HepG2 (cell line): ENCODE measurements around the gene GNG7. TPM values are rescaled to one million over a fixed set of nuclear protein-coding genes. Genes with fewer than 3 reads are reported as not detected.

Experiments used
- AKAP8 ChIP-seq: sonication (generic); formaldehyde crosslinking; IDR thresholded peaks from 2 replicates; pipeline ENCODE4 v1.5.1; 2020; ENCODE audit warnings: mild to moderate bottlenecking, missing genetic modification reagents
- ARHGAP35 ChIP-seq: sonication (generic); formaldehyde crosslinking; IDR thresholded peaks from 2 replicates; pipeline ENCODE4 v1.9.0; 2022; ENCODE audit warnings: mild to moderate bottlenecking, inconsistent platforms, moderate library complexity, missing genetic modification reagents, borderline replicate concordance
- ARNT2 ChIP-seq: sonication (generic); formaldehyde crosslinking; IDR thresholded peaks from 2 replicates; pipeline ENCODE4 v1.8.0; 2022; ENCODE audit warnings: mild to moderate bottlenecking, low read depth, missing genetic modification reagents, moderate library complexity
- ATAD3A ChIP-seq: sonication (generic); formaldehyde crosslinking; IDR thresholded peaks from 2 replicates; pipeline ENCODE4 v1.4.0; 2020; ENCODE audit warnings: missing genetic modification reagents
- BCL6 ChIP-seq: IDR thresholded peaks from 2 replicates; pipeline ENCODE4 v1.6.1; 2016; ENCODE audit warnings: missing genetic modification reagents, missing compliant biosample characterization
- CENPX ChIP-seq: sonication (generic); formaldehyde crosslinking; IDR thresholded peaks from 2 replicates; pipeline ENCODE4 v1.9.0; 2021; ENCODE audit warnings: mild to moderate bottlenecking, missing genetic modification reagents, moderate library complexity
- ERF ChIP-seq: IDR thresholded peaks from 2 replicates; pipeline ENCODE4 v1.6.1; 2018; ENCODE audit warnings: missing biosample characterization, missing genetic modification reagents
- ESRRA ChIP-seq: sonication (generic); formaldehyde crosslinking; IDR thresholded peaks from 2 replicates; pipeline ENCODE4 v1.5.1; 2020; ENCODE audit warnings: mild to moderate bottlenecking, low read depth, missing genetic modification reagents
- FOXK2 ChIP-seq: fragments of 450-650 bp; IDR thresholded peaks from 2 replicates; pipeline ENCODE4 v1.6.1; 2016
- HOXA9 ChIP-seq: sonication (generic); formaldehyde crosslinking; IDR thresholded peaks from 2 replicates; pipeline ENCODE4 v1.8.1; 2022; ENCODE audit warnings: missing genetic modification reagents, mild to moderate bottlenecking, moderate library complexity, borderline replicate concordance
- MAFK ChIP-seq, 2 experiments: IDR thresholded peaks in 1 of 2; conservative IDR thresholded peaks in 1 of 2; 2 replicates each; pipeline ENCODE4 v1.6.1; 2011; ENCODE audit warnings: improper control_type of control experiment in 2 of 2, low read length in 2 of 2
- TOE1 ChIP-seq: sonication (generic); formaldehyde crosslinking; IDR thresholded peaks from 2 replicates; pipeline ENCODE4 v1.4.0; 2020; ENCODE audit warnings: mild to moderate bottlenecking, missing genetic modification reagents
- ZBTB44 ChIP-seq: sonication (generic); formaldehyde crosslinking; IDR thresholded peaks from 2 replicates; pipeline ENCODE4 v1.4.0; 2020; ENCODE audit warnings: missing genetic modification reagents
- ZGPAT ChIP-seq: IDR thresholded peaks from 2 replicates; pipeline ENCODE4 v1.6.1; 2016; ENCODE audit warnings: mild to moderate bottlenecking
- ZNF34 ChIP-seq: sonication (generic); formaldehyde crosslinking; IDR thresholded peaks from 2 replicates; pipeline ENCODE4 v1.4.0; 2020; ENCODE audit warnings: mild to moderate bottlenecking, missing genetic modification reagents, borderline replicate concordance
- ZNF496 ChIP-seq: sonication (generic); formaldehyde crosslinking; IDR thresholded peaks from 2 replicates; pipeline ENCODE4 v1.8.1; 2023; ENCODE audit warnings: mild to moderate bottlenecking, moderate library complexity, missing genetic modification reagents; ENCODE audit not compliant: insufficient replicate concordance
- ZNF770 ChIP-seq: sonication (generic); formaldehyde crosslinking; IDR thresholded peaks from 2 replicates; pipeline ENCODE4 v1.5.0; 2020; ENCODE audit warnings: mild to moderate bottlenecking, missing genetic modification reagents
- polyA plus RNA-seq, 8 experiments: library from polyadenylated mRNA; depleted of rRNA in 3 of 8; stranded (reverse) in 7 of 8; unstranded in 1 of 8; fragments of >200 nt; fragmentation: Illumina TruSeq in 4 of 8; extraction: Trizol in 4 of 8; gene quantifications; 2 replicates each; pipeline versions ENCODE4 v1.2.1 to v1.2.3, GENCODE V29; 2011 to 2016; ENCODE audit warnings: low read depth in 4 of 8, missing spikeins in 1 of 8, mixed read lengths in 1 of 8; ENCODE audit not compliant: insufficient read depth in 1 of 8
- total RNA-seq, 5 experiments: library from RNA; depleted of rRNA; stranded (reverse); fragments of >200 nt; fragmentation: Illumina TruSeq; extraction: Trizol; gene quantifications; 2 replicates each; pipeline ENCODE4 v1.2.3, GENCODE V29; 2016; ENCODE audit warnings: low read depth in 1 of 5
- TF ChIP-seq, protein P1 (sequence below): sonication (generic); formaldehyde crosslinking; IDR thresholded peaks from 2 replicates; pipeline ENCODE4 v1.4.0; 2020; ENCODE audit warnings: missing genetic modification reagents, borderline replicate concordance
- TF ChIP-seq, protein P2 (sequence below): sonication (generic); formaldehyde crosslinking; IDR thresholded peaks from 2 replicates; pipeline ENCODE4 v1.8.0; 2022; ENCODE audit warnings: mild to moderate bottlenecking, missing genetic modification reagents, moderate library complexity

GNG7 gene
- total and polyA plus RNA-seq, 2 of the 13 experiments (the other 11 are each of a cell fraction or from before 2014, with no cell fraction given): 1.4 to 3.3 TPM

- TF ChIP-seq ZGPAT (CRISPR knock-in tag) (no peak; the same call in 1 of the 2 replicates), ARHGAP35 (CRISPR knock-in tag) (no peak), ZNF34 (0 out of 2 replicates have a peak, but pooled peaks have one; percentile 36), ZBTB44 (CRISPR knock-in tag) (no peak), ZNF496 (CRISPR knock-in tag) (no peak), ESRRA (no peak; the same call in 1 of the 2 replicates), ATAD3A (CRISPR knock-in tag) (no peak), ZNF770 (CRISPR knock-in tag) (peak; percentile 21; the same call in 1 of the 2 replicates), ARNT2 (CRISPR knock-in tag) (peak; percentile 14; the same call in 1 of the 2 replicates), TOE1 (CRISPR knock-in tag) (no peak), FOXK2 (no peak), ERF (CRISPR knock-in tag) (no peak), AKAP8 (CRISPR knock-in tag) (no peak), BCL6 (CRISPR knock-in tag) (no peak), MAFK (conservative IDR thresholded peaks at IDR 0.05 in 1 of 2, IDR thresholded peaks at IDR 0.05 in 1 of 2; ENCODE audit: low read length in 2 of 2) (no peak), CENPX (CRISPR knock-in tag) (no peak), HOXA9 (peak; percentile 41; the same call in 1 of the 2 replicates)
- TF ChIP-seq, protein P1, sequence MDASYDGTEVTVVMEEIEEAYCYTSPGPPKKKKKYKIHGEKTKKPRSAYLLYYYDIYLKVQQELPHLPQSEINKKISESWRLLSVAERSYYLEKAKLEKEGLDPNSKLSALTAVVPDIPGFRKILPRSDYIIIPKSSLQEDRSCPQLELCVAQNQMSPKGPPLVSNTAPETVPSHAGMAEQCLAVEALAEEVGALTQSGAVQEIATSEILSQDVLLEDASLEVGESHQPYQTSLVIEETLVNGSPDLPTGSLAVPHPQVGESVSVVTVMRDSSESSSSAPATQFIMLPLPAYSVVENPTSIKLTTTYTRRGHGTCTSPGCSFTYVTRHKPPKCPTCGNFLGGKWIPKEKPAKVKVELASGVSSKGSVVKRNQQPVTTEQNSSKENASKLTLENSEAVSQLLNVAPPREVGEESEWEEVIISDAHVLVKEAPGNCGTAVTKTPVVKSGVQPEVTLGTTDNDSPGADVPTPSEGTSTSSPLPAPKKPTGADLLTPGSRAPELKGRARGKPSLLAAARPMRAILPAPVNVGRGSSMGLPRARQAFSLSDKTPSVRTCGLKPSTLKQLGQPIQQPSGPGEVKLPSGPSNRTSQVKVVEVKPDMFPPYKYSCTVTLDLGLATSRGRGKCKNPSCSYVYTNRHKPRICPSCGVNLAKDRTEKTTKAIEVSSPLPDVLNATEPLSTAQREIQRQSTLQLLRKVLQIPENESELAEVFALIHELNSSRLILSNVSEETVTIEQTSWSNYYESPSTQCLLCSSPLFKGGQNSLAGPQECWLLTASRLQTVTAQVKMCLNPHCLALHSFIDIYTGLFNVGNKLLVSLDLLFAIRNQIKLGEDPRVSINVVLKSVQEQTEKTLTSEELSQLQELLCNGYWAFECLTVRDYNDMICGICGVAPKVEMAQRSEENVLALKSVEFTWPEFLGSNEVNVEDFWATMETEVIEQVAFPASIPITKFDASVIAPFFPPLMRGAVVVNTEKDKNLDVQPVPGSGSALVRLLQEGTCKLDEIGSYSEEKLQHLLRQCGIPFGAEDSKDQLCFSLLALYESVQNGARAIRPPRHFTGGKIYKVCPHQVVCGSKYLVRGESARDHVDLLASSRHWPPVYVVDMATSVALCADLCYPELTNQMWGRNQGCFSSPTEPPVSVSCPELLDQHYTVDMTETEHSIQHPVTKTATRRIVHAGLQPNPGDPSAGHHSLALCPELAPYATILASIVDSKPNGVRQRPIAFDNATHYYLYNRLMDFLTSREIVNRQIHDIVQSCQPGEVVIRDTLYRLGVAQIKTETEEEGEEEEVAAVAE: no peak
- TF ChIP-seq, protein P2, sequence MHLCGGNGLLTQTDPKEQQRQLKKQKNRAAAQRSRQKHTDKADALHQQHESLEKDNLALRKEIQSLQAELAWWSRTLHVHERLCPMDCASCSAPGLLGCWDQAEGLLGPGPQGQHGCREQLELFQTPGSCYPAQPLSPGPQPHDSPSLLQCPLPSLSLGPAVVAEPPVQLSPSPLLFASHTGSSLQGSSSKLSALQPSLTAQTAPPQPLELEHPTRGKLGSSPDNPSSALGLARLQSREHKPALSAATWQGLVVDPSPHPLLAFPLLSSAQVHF: 0 out of 2 replicates have a peak, but pooled peaks have one; percentile 49
Measured at GRCh38 chr19:2475018-2475701, 227.3 kb downstream of the GNG7 start (continued).
